Hepatic stellate cell (primary cell): Measurements from ENCODE around the gene CHTF18.
"Not testable (repeated sequence)": the region's sequence is repeated elsewhere in the genome, so short reads cannot be mapped to it uniquely, and the experiment has no call there.

ENCODE experiments used
- DNase-seq: peaks from one replicate; pipeline ENCODE4 v3.0.0; 2011; ENCODE audit warnings: low spot score

Gene CHTF18

DNA sequence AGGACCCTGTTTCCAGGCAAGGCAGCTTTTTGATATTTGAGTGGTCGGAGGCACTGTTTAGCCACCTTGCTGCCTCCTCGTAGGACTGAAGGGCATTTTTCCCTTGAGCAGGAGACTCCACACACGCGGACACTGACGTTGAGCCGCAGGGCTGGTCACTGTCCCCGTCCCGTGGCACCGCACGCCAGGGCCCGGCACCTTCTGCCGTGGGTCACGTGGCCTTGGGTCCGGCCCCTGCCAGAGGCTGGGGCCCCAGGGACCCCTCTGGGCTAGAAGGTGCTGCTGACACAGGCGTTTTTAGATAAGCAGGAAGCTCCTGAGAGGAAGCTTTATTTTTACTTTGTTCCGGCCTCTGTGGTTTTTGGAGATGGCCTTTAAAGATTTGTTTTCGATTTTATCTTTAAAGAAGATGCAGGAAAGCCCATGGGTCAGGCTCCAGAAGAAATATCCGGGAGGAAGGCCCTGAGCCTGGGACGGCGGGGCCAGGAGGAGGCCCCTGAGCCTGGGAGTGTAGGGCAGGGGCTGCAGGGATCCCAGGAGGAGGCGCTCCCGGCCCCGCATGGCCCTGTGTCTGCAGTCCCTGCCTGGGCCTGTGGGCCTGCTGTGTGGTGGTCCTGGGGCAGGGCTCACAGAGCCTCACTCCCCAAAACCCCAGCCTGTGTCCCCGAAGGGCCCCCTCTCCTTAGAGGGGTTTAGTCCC is 42.6 kb downstream of the CHTF18 start:
- DNase-seq: no peak

DNA sequence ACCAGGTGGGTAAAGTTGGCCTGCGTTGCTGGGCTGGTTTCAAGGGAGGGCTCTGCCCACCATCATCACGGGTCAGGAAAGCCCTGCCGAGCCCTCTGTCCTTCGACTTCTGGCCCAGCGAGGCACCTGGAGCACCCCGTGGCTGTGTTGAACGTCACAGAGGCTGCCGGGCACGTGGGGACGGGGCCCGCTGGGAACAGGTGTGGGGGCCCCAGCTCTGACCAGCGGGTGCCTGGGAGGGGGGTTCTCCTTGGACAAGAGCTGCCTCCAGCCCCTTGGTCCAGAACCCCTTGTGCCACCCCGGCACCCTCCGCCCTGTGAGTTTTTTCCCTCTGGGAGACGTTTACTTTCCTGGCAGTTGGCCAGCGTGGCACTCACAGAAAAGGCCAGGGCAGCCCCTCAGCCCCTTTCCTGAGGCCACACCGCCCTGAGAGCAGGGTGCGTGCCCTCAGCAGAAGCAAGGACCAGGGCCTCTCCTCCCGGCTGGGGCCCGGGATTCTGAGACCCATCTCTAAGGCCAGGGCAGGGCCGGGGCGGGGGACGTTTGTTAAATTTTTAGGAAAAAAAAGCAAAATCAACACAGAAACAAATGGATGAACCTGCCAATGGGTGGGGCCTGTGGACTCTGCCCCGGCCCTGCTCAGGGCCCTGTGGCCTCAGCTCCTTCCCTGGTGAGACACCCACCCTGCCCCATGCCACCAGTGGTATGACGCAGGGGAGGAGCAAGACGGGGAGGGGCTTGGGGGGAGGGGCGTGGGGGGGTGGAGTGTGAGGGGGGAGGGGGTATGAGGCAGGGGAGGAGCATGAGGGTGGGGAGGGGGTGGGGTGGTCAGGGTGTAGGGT is 43.4 kb downstream of the CHTF18 start:
- no peak for DNase-seq

DNA sequence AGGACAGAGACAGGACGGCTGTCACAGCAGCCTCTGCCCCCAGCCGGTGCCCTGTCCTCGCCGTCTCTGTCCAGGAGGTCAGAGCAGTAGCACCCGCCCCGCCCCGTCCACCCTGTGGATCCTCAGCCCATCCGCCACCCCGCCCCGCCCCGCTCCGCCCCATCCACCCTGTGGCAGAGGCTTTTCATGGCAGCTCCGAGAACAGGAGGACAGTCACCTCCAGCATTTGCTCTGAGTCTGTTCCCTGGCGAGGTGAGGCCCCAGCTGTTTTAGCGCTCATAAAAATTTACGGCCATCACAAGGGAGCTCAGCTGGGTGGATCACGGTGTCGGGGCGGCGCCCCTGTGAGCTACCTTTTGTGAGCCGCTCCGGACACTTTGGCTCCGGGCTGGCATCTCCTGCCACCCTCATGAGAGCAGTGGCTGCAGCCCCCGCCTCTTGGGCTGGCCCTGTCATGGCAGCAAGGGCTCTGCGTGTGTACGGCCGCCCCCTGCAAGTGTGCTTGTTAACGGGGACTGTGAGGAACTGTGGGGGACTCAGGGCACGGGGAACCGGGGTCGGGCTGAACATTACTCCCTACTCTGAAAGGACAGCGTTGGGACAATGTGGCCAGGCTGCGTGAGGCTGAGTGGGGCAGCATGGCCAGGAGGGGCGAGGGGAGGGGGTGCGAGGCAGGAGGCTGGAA is 44.4 kb downstream of the CHTF18 start:
- DNase-seq: no peak

DNA sequence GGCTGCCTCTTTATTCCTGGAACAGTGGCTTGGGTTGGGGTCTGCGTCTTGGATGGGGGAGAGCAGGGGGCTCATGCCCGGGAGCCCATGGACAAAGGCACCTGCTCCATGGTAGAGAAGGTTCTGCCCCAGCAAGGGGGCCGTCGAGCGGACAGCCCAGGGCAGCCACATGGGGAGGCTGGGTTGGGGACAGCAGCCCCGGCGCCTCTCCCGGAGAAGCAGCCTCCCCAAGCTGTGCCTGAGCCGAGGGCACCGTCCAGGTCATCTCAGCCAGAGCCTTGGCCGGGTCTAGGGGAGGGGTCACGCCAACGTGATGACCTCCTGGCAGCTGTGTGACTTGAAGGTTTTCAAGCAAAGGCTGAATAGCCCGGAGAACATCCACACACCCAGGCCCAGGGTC is 45.0 kb downstream of the CHTF18 start:
- no peak for DNase-seq

DNA sequence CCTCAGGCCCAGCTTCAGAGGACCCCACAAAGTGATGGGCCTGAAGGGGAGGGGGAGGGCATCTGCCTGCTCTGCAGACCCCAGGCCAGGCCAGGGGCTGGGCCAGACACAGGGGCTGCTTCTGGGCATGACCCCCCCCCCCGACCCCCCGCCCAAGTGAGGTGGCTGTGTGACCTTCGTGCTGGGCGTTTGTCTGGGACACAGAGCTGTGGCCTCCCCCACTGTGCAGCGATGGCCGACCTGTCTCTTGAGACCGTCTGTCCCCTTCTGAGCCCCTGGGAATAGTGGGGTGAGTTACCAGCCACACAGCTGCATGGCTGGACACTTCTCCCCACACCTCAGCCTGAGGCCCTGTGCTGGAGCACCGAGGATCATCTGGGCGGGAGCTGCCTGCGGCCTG is 47.0 kb downstream of the CHTF18 start:
- DNase-seq: no peak

DNA sequence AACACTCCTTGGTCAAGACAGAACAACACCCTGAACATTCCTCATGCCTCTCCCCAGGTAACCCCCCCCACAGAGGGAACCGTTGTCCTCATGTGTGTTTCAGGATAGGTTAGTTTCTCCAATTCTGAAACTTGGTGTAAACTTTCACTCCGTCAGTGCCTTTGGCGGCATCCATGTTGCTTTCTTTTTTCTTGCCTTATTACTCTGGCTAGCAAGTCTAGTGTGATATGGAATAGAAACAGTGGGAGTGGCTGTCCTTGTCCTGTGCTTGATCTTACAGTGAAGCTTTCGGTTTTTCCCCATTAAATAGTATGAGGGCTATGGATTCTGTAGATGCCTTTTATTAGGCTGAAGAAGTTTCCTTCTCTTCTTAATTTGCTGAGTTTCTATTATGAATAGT is 47.8 kb downstream of the CHTF18 start:
- no peak for DNase-seq

DNA sequence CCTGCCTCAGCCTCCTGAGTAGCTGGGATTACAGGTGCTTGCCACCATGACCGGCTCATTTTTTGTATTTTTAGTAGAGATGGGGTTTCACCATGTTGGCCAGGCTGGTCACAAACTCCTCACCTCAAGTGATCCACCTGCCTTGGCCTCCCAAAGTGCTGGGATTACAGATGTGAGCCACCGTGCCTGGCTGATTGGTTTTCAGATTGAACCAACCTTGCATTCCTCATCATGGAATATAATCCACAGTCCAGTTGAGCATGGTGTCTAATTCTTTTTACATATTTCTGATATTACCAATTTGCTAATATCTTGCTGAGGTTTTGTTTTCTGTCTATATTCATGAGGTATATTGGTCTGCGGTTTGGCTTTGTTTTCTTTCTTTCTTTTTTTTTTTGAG is 48.4 kb downstream of the CHTF18 start:
- not testable (repeated sequence) for DNase-seq

DNA sequence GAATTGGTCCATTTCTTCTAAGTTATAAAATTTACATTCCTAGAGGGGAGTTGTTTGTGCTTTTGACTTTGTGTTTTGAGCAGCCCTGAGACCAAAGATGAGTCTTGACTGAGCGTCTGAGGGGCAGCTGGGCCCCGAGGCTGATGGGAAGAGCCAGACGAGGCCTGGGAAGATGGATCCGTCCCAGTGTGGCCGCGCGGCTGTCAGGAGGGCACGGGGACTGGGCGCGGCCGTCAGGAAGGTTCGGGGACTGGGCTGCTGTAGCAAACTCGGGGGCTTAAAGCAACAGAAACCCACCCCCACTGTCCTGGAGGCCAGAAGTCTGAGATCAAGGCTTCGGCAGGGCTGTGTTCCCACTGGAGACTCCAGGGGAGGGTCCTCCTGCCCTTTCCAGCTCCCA is 50.3 kb downstream of the CHTF18 start:
- no peak for DNase-seq

DNA sequence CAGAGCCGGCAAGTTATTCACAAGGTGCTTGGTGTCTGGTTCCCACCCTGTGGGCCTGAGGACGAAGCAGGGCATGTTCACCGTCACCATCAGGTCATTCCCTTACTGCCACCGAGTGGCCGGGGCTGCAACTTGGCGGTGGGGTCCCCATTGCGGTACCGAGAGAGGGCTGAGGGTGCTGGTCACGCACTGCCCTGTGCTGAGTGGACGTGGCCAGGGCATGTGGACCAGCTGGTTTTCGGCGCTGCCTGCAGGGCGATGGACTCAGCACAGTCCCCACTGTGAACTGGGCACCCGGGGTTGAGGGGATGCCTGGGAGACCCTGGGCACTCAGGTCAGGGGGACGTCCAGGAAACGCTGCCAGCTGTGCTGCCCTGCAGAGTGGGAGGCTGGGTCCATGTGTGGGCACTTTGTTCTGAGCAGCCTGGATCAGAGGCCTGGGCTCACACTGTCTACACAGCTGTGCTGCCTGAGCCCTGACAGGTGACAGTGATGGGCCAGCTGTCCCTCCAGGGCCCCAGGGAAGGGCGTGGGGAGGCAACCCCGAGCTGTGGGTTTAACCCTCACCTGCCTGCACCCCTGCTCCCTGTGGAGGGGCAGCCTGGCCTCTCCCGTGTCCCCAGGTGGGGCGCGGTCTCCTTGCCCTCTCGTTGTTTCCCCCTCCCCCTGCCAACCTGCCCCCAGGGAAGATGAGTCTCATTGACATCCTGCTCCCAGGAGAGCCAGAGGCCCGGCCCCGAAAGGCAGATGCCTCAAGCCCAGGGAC is 51.4 kb downstream of the CHTF18 start:
- DNase-seq: no peak

DNA sequence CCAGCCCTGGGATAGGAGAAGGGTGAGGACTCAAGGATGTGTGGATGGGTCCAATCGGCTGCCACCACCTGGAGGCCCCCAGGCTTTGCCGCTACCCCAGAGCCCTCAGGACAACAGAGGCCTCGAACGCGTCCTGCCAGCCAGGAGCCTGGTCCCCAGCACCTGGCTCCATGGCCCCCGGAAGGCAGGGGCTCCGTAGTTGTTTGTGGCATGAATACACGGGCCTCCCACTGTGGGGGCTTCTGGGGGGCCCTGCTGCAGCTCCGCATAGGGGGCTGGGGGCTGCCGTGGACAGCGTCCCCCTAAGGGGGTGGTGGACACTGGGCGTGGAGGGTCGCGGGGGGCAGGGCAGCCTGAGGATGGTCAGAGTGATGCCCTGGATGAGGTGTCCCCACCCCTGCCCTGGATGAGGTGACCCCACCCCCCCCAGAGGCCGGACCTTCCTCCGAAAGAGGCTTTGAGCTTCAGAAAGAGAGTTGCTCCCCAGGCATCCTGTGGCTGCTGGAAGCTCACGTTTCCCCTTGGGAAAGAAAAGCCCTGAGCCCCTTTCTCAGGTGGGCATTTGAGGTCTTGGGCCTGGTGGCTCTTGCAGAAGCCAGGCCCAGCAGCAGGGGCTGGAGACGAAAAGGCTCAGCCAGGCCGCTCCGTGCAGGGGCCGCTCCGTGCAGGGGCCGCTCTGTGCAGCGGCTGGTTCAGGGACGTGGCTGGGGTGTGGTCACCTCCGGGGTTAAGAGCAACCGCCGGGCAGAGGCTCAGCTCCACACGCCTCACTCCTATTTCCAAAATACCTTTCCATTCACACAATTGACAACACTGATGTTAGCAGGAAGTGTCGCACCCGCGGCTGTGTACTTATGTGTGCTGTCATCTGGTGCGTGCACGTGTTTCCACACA is 52.4 kb downstream of the CHTF18 start:
- no peak for DNase-seq

DNA sequence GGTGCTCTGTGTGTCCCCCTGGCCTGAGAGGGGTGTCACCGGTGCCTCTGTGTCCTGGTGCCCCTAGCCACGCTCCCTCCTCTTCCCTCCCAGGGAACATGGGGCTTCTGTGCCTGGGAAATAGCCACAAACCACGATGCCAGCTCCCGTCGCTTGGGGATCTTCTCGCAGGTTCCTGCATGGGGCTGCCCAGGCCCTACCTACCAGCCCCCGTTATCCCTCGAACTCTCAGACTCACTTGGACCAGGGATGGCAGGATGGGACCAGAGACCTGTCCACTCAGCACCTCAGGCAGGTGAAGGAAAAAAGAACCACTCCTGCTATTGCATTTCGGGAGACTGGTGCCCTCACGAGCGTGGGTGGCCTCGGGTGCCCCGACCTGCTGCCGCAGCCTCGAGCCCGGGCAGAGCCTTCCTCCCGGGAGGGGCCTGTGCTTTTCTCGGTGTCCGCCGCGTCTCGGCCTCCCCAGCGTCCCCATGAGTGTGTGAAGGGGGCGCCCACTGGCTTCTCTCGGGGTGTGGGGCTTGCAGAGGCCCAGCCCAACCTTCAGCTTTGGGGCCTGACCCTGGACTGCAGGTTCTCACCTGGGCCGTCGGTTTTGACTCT is 53.1 kb downstream of the CHTF18 start:
- DNase-seq: no peak

DNA sequence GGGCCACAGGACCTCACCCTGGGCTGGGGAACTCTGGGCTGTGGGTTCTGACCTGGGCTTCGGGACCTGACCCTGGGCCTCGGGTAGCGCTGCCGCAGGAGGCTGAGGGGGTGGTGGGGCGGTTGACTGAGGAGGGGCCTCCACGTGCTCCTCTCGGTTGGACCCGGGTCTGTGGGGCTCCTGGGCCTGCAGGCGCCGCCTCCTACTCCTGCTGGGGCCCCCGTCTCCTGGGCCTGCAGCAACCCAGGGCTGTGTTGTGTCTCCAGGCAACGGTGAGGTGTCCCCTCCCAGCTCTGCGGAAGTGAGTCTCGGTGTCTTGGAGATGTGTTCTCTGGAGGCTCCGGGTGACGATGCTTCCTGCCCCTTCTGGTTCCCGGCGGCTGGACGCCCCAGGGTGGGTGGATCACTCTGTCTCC is 53.6 kb downstream of the CHTF18 start:
- DNase-seq: peak; percentile 81

DNA sequence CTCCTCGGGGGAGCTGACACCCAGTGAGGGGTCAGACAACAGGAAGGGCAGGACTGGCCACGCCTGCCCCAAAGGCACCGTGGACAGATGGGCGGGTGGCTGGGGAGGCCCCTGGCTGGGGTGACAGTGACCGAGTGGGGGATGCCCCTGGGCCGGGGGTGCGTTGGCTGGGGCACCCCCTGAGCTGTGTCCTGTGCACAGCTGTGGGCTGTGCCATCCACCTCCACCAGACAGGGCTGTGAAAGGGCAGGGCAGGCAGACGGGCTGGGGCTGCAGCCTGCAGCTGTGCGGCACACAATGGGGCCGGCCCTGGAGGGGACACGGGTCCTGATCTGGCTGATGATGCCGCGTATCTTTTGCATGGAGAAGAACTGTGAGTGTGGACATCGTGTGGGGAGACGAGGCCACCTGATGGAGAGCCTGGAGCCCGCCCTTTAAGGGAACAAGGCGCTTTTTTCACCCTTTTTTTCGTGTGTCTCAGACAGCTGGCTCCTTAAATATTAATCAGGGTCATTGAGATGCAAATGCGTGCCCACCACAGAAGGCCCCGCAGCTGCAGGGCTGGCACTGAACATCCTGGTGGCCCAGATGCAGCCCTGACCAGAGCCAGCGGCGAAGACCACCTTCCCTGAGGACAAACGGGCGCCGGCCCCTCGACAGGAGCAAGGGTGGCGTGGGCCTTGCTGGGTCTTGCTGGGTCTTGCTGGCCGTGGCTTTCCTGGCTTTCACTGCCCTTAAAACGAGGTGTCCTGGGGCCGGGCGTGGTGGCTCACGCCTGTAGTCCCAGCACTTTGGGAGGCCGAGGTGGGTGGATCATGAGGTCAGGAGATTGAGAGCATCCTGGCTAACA is 54.5 kb downstream of the CHTF18 start:
- no peak for DNase-seq

DNA sequence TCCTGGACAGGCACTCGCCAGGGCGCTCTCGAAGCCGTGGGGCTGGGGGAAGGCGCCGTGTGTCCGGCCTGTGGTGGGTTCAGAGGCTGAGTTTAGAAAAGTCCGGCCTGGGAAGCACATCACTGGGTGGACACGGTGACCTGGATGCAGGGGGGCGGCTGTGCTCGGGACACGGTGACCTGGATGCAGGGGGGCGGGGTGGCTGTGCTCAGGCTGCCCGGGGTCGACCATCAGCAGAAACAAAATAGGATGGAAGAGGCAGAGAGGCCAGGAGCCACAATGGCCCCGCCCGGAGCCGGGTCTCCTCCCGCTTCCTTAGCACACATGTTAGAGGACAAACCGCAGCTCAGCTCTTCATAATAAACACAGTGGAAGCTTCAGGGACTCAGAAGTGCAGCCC is 55.4 kb downstream of the CHTF18 start:
- no peak for DNase-seq

DNA sequence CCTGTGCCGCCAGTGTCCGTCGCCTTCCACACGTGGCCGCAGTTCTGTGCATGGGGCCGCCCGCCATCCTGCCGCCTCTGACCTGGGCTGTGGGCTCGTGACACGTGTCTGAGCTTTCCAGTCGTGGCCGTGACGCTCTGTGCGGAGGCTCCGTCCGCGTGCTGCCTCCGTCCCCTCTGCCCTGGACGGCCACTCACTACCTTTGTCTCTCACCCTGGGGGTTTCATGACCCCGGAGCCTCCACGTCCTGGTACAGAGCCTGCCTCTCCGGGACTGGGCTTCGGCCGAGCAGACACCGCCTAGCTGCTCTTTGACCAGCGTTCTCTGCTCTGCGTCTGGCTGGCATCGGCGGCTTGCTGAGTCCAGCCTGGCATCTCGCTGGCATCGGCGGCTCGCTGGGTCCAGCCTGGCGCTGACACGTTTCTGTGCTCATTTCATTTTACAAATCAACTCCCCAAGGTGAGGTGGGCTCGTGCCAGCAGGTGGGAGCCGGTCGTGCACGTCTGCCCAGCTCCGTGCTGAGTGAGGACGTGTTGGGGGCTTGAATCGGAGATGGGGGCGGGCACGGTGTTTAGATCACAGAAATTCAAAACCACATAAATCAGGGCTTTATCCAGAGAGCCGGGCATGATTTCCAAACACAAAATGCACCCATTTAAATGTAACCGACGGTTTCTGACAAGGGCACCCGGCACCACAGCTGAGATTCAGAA is 56.4 kb downstream of the CHTF18 start:
- no peak for DNase-seq

DNA sequence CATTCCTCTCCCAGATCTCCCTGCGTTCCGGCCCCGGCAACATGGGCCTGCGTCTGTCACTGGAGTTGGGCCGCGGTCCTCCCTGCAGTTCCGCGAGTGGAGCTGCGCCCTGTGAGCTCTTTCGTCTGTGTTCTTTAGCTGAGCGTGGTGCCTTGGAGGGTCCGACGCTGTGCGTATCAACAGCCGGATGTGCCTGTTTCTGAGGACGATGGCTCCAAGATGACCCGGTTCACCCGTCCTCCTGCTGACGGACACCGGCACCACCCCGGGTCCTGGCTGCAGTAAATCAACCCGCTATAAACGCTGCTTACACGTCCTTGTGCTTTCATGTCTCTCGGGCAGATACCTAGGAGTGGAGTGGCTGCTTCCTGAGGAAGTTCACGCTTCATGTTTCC is 56.9 kb downstream of the CHTF18 start:
- DNase-seq: no peak

DNA sequence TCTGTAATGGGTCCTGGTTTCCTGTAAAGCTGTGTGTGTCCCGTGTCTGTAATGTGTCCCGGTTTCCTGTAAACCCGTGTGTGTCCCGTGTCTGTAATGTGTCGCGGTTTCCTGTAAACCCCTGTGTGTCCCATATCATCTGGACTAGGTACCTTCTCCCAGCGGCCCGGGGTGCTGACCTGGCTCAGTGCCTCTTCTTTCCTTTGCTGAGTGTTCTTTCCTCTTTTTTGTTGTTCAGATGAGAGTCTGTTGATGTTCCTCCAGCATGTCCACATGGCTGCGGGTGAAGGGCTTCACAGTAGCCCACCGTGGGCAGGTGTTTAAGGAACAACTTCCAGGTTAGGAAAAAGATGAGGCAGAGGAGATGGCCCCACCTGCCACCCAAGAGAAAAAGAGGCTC is 58.7 kb downstream of the CHTF18 start:
- DNase-seq: no peak
